Endodermal cell (in vitro differentiated cells): Measurements from ENCODE around the gene LHCGR. TPM values are rescaled to one million over a fixed set of nuclear protein-coding genes. Genes with fewer than 3 reads are reported as not detected.

Source experiments
- DNase-seq: peaks from one replicate; pipeline ENCODE4 v3.0.0-alpha.2; 2017
- H3K27ac ChIP-seq: 2 replicates; pipeline ENCODE4 v1.5.1; 2013; ENCODE audit warnings: mild to moderate bottlenecking, low read depth, low read length, moderate library complexity
- H3K27me3 ChIP-seq: 2 replicates; pipeline ENCODE4 v1.6.1; 2013; ENCODE audit warnings: mild to moderate bottlenecking, low read length, moderate library complexity; ENCODE audit not compliant: insufficient read depth, control insufficient read depth, poor library complexity, severe bottlenecking
- H3K36me3 ChIP-seq: 2 replicates; pipeline ENCODE4 v1.7.0; 2013; ENCODE audit warnings: mild to moderate bottlenecking, low read length, moderate library complexity; ENCODE audit not compliant: control insufficient read depth, insufficient read depth
- H3K4me1 ChIP-seq: one replicate; pipeline ENCODE4 v1.7.0; 2013; ENCODE audit warnings: low read length; ENCODE audit not compliant: control insufficient read depth, insufficient read depth
- H3K4me3 ChIP-seq: 2 replicates; pipeline ENCODE4 v1.5.1; 2013; ENCODE audit warnings: mild to moderate bottlenecking, low read length, moderate library complexity
- H3K9ac ChIP-seq: 2 replicates; pipeline ENCODE4 v1.6.1; 2013; ENCODE audit warnings: mild to moderate bottlenecking, low read length, moderate library complexity; ENCODE audit not compliant: poor library complexity, severe bottlenecking; ENCODE audit errors: extremely low read depth
- H3K9me3 ChIP-seq: 2 replicates; pipeline ENCODE4 v1.6.1; 2013; ENCODE audit warnings: mild to moderate bottlenecking, low read length, moderate library complexity; ENCODE audit not compliant: control insufficient read depth
- H3K27ac Mint-ChIP-seq: 2 replicates; pipeline ENCODE4 v1.8.0; 2020; ENCODE audit warnings: mixed read lengths
- H3K27me3 Mint-ChIP-seq: 2 replicates; pipeline ENCODE4 v1.8.0; 2021; ENCODE audit warnings: mild to moderate bottlenecking, mixed read lengths; ENCODE audit not compliant: insufficient read depth
- H3K36me3 Mint-ChIP-seq: 2 replicates; pipeline ENCODE4 v1.8.0; 2020; ENCODE audit warnings: low read depth, mixed read lengths
- H3K4me1 Mint-ChIP-seq: 2 replicates; pipeline ENCODE4 v1.8.0; 2020; ENCODE audit warnings: mixed read lengths
- H3K4me3 Mint-ChIP-seq: 2 replicates; pipeline ENCODE4 v1.8.0; 2020; ENCODE audit warnings: mild to moderate bottlenecking, moderate library complexity, mixed read lengths
- H3K9me3 Mint-ChIP-seq: 2 replicates; pipeline ENCODE4 v1.8.0; 2020; ENCODE audit warnings: mild to moderate bottlenecking, mixed read lengths
- CTCF ChIP-seq: fragments of 200-600 bp; sonication (generic); conservative IDR thresholded peaks from 2 replicates; pipeline ENCODE4 v1.5.0; 2021; ENCODE audit warnings: antibody characterized with exemption, mild to moderate bottlenecking
- WGBS, 2 experiments: methylation state at CpG; one replicate each; pipeline versions ENCODE4 v1.1.5 to v1.1.7; 2013; ENCODE audit warnings: missing lambda C conversion rate in 2 of 2, mixed read lengths in 1 of 2; ENCODE audit not compliant: insufficient coverage in 1 of 2, insufficient read length in 1 of 2; 5-methylcytosine and 5-hydroxymethylcytosine counted together
- total RNA-seq, 2 donors: library from RNA; stranded (reverse); fragmentation: NEBNext Ultra II Directional in 1 of 2; extraction: Animal tissue kit (Norgen Biotek cat#: 25700) in 1 of 2; gene quantifications; 2 replicates in 1 of 2; 3 replicates in 1 of 2; pipeline ENCODE4 v1.2.1, GENCODE V29; 2021

The LHCGR gene
- total RNA-seq, 2 donors from 2014 or later, result not detected

GRCh38 chr2:48734576-48735303, 20.8 kb downstream of the LHCGR start:
- no peak for TF ChIP-seq CTCF
- Mint-ChIP-seq H3K4me1 (peaks cover 7% of the 10 kb centered on the region), H3K9me3 (peaks cover 12% of the 10 kb centered on the region), H3K27ac (no peak overlapping the region), H3K27me3 (no peaks in the 10 kb centered on the region), H3K36me3 (no peaks in the 10 kb centered on the region), H3K4me3 (no peak overlapping the region)
- H3K27me3 ChIP-seq, result no peaks in the 10 kb centered on the region
- no peaks in the 10 kb centered on the region for H3K36me3 ChIP-seq
- no peak overlapping the region for H3K27ac ChIP-seq
- no peak overlapping the region for H3K4me3 ChIP-seq
- H3K9ac ChIP-seq, result no peak overlapping the region
- no peaks in the 10 kb centered on the region for H3K9me3 ChIP-seq
- 92 to 100% methylated on average over 4 to 5 of the region's 5 CpGs for WGBS, 2 experiments
- H3K4me1 ChIP-seq, result no peaks in the 10 kb centered on the region
- DNase-seq, result no peak

- H3K4me1 Mint-ChIP-seq, result peaks cover 7% of the 10 kb centered on the region
- Histone ChIP-seq H3K27ac (no peak overlapping the region), H3K27me3 (no peaks in the 10 kb centered on the region), H3K36me3 (no peaks in the 10 kb centered on the region), H3K9ac (no peak overlapping the region), H3K9me3 (no peaks in the 10 kb centered on the region), H3K4me1 (no peaks in the 10 kb centered on the region), H3K4me3 (no peak overlapping the region)
- H3K27ac Mint-ChIP-seq, result no peak overlapping the region
- 38 to 77% methylated on average over 2 of the region's 2 CpGs for WGBS, 2 experiments
- H3K9me3 Mint-ChIP-seq, result no peaks in the 10 kb centered on the region
- H3K4me3 Mint-ChIP-seq, result no peak overlapping the region
- DNase-seq, result no peak
- TF ChIP-seq CTCF, result no peak
- no peaks in the 10 kb centered on the region for H3K27me3 Mint-ChIP-seq
- H3K36me3 Mint-ChIP-seq, result no peaks in the 10 kb centered on the region
Measured at GRCh38 chr2:48733067-48733503, 22.4 kb downstream of the LHCGR start.

GRCh38 chr2:48728840-48729239, 26.7 kb downstream of the LHCGR start:
- Histone ChIP-seq H3K9ac (no peak overlapping the region), H3K4me3 (no peak overlapping the region), H3K27me3 (no peaks in the 10 kb centered on the region), H3K27ac (peak overlapping the region; percentile 36), H3K9me3 (no peaks in the 10 kb centered on the region), H3K4me1 (no peaks in the 10 kb centered on the region), H3K36me3 (no peaks in the 10 kb centered on the region)
- Mint-ChIP-seq H3K4me3 (no peak overlapping the region), H3K9me3 (no peaks in the 10 kb centered on the region), H3K36me3 (no peaks in the 10 kb centered on the region), H3K27me3 (no peaks in the 10 kb centered on the region), H3K27ac (no peak overlapping the region), H3K4me1 (peaks cover 7% of the 10 kb centered on the region)
- no peak for TF ChIP-seq CTCF
- DNase-seq, result no peak
